DMS114 treated with DMSO at 0.1 percent for 48 hours (cell line): ENCODE results near the gene POMGNT2.

Experiments used
- DNase-seq: peaks from one replicate; lab custom pipeline; 2025; ENCODE audit not compliant: unreplicated experiment; lab: John Stamatoyannopoulos, UW

POMGNT2 gene

DNA sequence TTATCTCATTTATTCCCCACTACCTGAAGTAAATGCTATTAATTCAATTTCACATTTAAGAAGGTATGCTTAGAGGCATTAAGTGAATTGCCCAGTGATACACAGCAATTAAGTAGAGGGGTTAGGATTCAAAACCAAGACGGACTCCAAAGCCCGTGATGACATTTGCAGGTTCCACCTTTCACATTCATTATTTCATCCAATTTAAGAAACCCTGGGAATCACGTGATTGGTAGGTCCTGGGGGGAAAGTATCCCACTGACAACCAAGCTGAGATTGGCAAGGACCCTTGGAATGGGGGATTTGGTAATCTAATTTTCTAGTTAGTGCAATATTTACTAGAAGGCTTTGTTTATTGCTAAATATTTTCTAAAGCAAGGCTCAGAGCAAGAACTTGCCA is 1.8 kb downstream of the POMGNT2 start:
- no peak for DNase-seq

- DNase-seq = no peak
These were observed 3.0 kb downstream of the POMGNT2 start for GRCh38 chr3:43102773-43103480.

- DNase-seq = no peak
These were observed 7.1 kb downstream of the POMGNT2 start for GRCh38 chr3:43098761-43099160.

DNA sequence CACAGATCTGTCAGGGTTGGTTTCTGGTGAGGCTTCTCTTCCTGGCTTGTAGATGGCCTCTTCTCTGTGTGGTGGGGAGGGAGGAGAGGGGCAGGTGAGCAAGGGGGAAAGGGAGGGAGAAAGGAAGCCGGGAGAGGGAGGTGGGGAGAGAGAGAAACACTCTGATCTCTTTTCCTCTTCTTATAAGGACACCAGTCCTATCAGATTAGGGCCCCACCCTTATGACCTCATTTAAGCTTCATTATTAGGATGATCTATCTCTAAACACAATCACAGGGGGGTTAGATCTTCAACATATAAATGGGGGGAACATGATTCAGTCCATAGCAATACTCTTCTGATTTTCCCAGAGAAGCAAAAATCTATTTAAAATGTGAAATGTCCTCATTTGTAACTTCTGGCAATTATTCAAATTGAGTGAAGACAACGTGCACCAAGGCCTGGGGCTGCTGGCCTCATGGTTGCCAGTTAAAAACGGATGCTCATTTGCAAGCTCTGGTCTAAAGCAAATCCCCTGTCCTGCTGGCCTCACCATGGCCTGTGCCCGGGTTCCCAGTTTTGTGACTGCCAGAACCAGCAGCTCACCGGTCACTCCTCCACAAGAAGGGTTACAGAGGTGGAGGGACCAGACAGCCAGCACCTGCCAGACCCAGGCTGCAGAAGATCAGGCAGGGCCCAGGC is 8.3 kb downstream of the POMGNT2 start:
- no peak for DNase-seq

DNA sequence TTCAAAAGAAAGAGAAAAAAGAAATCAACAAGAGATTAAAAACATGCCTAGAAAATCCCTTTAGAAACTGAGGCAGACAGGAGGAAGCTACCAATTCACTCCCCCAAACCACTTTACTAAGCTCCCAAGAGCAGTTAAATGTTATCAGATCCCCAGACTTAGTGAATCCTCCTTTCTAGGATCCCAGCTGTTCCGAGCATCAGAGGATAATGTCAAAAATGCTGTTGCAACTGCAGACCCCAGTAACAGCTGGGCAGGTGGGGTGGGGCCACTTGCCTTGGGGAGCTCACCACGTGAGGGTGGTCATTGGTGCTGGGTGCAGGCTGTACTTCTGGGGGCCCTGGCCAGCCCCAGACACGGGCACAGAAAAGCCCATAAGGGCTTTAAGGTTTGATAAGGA is 9.1 kb downstream of the POMGNT2 start:
- no peak for DNase-seq

GRCh38 chr3:43095370-43095769 is 10.5 kb downstream of the POMGNT2 start:
- DNase-seq = no peak

- no peak for DNase-seq
These were observed 11.0 kb downstream of the POMGNT2 start for GRCh38 chr3:43094851-43095250.

DNA sequence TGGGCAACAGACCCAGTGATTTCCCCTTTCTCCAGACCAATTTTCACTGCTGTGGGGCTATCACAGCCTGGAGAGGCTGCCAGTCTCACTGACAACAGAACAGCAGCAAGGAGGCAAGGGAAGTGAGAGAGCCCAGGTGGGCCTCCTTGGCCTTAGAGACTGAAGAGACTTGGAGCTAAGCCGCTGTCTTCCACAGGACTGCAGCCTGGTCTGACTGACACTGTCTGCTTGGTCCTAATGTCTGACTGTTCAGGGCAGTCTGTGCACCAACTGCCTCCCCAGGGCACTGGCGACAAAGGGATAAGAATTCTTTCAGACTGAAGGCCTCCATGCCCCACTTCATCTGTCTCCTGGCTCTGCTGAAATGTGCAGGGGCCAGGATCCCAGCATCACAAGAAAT is 11.5 kb downstream of the POMGNT2 start:
- no peak for DNase-seq

DNA sequence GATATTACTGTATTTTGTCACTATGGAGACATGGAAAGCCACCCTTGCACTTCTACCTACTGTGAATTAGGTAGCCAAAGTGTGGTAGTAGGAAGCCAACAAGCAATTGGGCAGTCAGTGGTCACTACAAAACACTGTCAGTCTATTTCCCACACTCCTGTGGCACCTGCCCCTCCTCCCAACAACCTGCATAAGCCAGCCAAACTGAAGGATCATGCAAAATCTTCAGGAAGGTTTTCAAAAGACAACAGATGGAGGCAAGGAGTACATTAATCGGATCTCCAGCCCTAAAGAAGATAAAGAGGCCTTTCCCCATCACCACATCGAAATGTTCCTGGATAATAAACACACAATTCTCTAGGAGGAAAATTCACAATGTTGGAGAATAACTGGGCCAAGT is 11.9 kb downstream of the POMGNT2 start:
- no peak for DNase-seq

DNA sequence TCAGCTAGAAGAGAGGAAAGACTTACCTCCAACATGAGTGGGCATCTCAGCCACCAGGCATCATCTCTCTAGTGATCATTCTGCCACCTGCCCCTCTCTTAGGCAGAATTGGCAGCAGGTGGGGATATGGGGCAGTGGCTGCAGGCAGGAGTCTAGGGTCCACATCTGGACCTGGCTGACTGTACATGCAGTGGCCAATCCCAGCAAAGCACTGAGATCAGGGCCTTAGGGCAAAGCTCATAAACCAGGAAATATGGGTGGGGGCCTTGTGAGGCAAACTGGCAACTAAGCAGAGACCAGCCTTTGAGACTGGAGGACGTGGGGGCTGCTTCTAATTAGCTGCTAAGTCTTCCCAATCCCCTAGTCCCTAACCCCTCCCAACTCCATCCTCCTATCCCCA is 12.9 kb downstream of the POMGNT2 start:
- DNase-seq = no peak

DNA sequence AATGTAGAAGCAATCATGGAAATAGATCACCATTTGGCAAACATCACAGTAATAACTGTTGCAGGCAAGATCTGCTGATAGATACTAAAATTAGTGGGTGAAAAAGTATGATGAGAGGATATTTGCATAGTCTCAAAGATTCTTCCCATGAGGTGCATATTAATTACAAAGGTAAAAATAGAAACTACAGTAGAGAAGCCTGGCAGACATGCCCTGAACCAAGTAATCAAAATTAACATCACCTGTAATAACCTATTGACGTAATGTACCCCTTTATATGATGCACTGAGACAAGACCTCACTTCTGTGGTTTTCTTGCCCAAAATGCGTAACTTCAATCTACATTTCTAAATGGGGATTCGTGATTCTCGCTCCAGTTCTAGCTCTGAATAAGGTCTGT is 14.4 kb downstream of the POMGNT2 start:
- no peak for DNase-seq

DNA sequence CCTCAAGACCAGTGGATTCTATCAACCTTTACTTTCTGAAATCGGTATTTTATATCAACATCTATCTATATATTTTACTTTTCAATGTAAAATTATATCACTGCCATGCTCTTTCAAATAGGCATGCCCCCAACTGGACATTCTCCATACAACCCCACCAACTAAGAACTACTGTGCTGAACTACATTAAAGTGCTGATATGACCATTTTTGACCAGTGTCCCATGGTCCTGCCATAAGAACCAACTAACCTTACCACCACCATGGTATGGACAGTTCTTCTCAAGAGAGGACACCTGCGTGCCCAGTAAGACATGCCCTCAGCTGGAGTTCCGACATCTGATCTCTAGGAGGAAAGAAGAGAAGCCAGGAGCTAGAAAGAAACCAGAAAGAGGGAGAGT is 15.6 kb downstream of the POMGNT2 start:
- DNase-seq = no peak

GRCh38 chr3:43089081-43089480 is 16.8 kb downstream of the POMGNT2 start:
- no peak for DNase-seq

DNA sequence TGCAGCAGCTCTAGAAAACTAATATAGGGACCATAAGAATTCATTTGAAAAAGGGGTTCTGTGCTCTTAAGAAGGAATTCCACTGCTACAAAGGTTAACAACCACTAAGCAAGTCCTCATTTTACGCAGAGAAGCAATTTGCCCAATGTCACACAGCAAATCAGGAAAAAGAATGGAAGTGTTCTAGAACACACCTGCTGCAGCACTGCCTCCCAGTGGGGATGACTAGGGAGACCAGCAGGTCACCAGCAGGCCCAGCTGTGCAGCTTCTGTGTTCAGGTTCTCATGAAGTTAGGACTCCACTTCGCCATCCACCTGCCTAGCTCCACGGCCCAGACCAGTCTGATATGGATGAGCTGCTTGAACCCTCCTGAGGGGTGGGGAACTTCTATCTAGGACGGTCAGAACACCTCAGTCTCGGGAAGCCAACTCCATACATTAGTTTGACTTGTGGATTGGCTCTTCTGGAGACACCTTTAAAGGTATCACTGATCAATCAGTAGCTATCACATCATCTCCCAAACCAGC is 18.6 kb downstream of the POMGNT2 start:
- DNase-seq = no peak

- no peak for DNase-seq
These were observed 19.3 kb downstream of the POMGNT2 start for GRCh38 chr3:43086460-43087165.

- DNase-seq = no peak
These were observed 23.4 kb downstream of the POMGNT2 start for GRCh38 chr3:43082457-43082856.

GRCh38 chr3:43081796-43082195 is 24.1 kb downstream of the POMGNT2 start:
- no peak for DNase-seq

GRCh38 chr3:43080726-43081568 is 24.9 kb downstream of the POMGNT2 start:
- DNase-seq = no peak

DNA sequence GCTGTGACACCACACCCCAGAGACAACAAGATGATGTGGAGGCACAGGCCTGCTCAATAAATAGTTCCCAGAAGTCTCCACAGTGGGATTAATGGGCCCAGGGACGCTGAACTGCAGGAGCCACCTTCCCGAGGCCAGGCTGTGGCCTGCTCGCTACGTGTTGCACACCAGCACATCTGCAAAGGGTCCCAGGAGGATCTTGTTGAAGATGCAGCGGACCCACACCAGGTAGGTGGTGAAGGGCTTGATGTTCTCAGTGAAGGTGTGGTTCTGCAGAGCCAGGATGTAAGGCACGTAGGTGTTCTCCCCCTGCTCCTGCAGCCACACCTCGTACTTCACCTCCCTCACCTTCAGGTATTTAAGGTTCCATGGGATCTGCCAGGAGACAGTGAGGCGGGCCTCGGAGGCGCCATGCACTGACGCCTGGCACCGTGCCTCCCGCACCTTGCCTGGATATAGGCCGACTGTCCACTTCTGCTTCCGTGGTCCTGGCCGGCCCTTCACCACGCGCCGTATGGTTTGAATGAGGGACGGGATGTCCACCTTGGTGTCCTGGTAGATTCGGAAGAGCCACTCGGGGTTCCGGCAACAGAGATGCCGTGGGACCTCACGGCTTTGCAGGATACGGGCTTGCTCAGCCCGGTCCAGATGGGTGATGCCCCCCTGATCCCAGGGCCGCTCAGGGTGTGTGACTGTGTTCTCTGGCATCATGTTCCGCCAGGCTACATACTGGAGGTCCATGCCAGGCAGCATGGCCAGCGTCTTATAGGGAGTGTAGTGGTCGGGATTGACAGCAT is 26.1 kb downstream of the POMGNT2 start:
- DNase-seq = no peak

DNA sequence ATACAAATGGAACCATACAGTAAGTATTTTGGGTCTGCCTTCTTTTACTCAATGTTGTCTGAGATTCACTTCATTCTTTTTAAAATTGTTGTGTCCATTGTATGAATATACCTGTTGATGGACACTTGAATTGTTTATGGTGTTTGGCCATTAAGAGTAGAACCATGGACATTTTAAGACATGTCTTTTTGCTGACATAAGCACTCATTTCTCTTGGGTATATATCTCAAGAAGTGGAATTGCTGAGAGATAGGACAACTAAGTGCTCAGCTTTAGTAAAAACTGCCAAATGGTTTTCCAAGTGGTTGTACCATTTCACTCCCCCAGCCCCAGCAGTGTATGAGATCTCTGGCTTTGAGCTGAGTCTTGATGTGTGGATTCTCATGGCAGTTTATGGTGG is 28.2 kb downstream of the POMGNT2 start:
- no peak for DNase-seq
